Astrocyte of the cerebellum (primary cell): ENCODE data around the gene CYP2J2.

Experiments used
- DNase-seq: peaks from one replicate; pipeline ENCODE4 v3.0.0-alpha.2; 2011; ENCODE audit warnings: low read depth
- H3K4me3 ChIP-seq: 2 replicates; pipeline ENCODE4 v1.5.1; 2011; ENCODE audit warnings: mild to moderate bottlenecking, low read depth, low read length, moderate library complexity
- CTCF ChIP-seq: IDR thresholded peaks from 2 replicates; pipeline ENCODE4 v1.5.1; 2012; ENCODE audit warnings: low read length, low read depth, moderate library complexity, mild to moderate bottlenecking; ENCODE audit errors: missing control alignments
- in situ Hi-C: cut with HindIII; loops from 2 replicates; pipeline ENCODE4 v1.10.0; 2017; ENCODE audit warnings: low sequenced_read_pairs

The CYP2J2 gene

GRCh38 chr1:59846895-59847282, 79.7 kb downstream of the CYP2J2 start:
- in situ Hi-C loops: no loop called here
- DNase-seq: no peak
- no peak overlapping the region for H3K4me3 ChIP-seq
- no peak for TF ChIP-seq CTCF

GRCh38 chr1:59846209-59846894, 80.2 kb downstream of the CYP2J2 start:
- H3K4me3 ChIP-seq: no peak overlapping the region
- no peak for TF ChIP-seq CTCF
- in situ Hi-C loops: no loop called here
- DNase-seq: no peak

- in situ Hi-C loops: no loop called here
- no peak for DNase-seq
- no peak overlapping the region for H3K4me3 ChIP-seq
- TF ChIP-seq CTCF: no peak
These were observed 81.5 kb downstream of the CYP2J2 start for GRCh38 chr1:59845091-59845490.
